ENCODE data around the gene SLC26A4. TPM values are rescaled to one million over a fixed set of nuclear protein-coding genes. Genes with fewer than 3 reads are reported as not detected.

Gene SLC26A4
- 0.43 and 0.68 TPM in 2 replicates for total RNA-seq

DNA sequence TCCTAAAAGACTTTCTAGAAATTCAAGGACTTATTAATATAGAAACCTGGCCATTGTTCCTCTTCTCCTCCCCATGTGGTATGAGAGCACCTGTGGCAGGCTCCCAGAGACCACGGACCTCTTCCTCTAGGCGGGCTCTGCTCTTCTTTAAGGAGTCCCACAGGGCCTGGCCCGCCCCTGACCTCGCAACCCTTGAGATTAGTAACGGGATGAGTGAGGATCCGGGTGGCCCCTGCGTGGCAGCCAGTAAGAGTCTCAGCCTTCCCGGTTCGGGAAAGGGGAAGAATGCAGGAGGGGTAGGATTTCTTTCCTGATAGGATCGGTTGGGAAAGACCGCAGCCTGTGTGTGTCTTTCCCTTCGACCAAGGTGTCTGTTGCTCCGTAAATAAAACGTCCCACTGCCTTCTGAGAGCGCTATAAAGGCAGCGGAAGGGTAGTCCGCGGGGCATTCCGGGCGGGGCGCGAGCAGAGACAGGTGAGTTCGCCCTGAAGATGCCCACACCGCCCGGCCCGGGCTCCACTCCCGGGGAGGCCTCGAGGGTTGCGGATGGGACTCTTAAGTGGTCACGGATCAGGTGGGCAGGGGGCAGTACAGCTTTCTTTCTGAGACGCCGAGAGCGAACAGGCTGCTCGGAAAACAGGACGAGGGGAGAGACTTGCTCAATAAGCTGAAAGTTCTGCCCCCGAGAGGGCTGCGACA lies at the start of gene SLC26A4:
Gene SLC26A4 (plus strand): TSS at position 448 of the 700 bp plus-strand sequence. CDS start 814 bp downstream, outside the sequence.

GRCh38 chr7:107743567-107744344 lies 83.1 kb downstream of the SLC26A4 start, which contains the start of gene CBLL1:
CBLL1 (plus strand) TSS chr7:107744142; CDS start chr7:107744164, 22 bp downstream.

Other genes starting within 250 kb of the SLC26A4 start
- gene GPR22, start 190.8 kb upstream of the SLC26A4 start, total RNA-seq, result not detected in 2 replicates
- 58.4 and 124 TPM in 2 replicates for gene COG5, start 96.9 kb upstream of the SLC26A4 start, total RNA-seq
- gene DUS4L, start 96.9 kb upstream of the SLC26A4 start, total RNA-seq, result 13.3 and 16.2 TPM in 2 replicates
- gene BCAP29, start 80.6 kb upstream of the SLC26A4 start, total RNA-seq, result 29.0 and 44.7 TPM in 2 replicates
- gene CBLL1, start 83.3 kb downstream of the SLC26A4 start, total RNA-seq, result 21.9 and 32.8 TPM in 2 replicates
- 0.14 TPM in 1 of 2 replicates, not detected in the other for gene SLC26A3, start 142.4 kb downstream of the SLC26A4 start, total RNA-seq
- 60.1 and 88.1 TPM in 2 replicates for gene DLD, start 230.4 kb downstream of the SLC26A4 start, total RNA-seq

All from nasal cavity respiratory epithelium epithelial cell of viscerocranial mucosa (primary cell).